HL-60 (cell line): ENCODE data around the gene LINGO1.

ENCODE experiments used
- DNase-seq, 2 experiments: peaks; one replicate each; pipeline ENCODE4 v3.0.0-alpha.2; 2010 to 2020; ENCODE audit warnings: low read depth in 1 of 2, low spot score in 1 of 2
- H3K27ac ChIP-seq: fragments of 250-450 bp; sonication (Bioruptor Pico); replicated peaks from 2 replicates; pipeline ENCODE4 v1.5.1; 2020; ENCODE audit warnings: mild to moderate bottlenecking, moderate library complexity
- H3K27me3 ChIP-seq: fragments of 250-450 bp; sonication (Bioruptor Pico); 2 replicates; pipeline ENCODE4 v1.5.1; 2021; ENCODE audit warnings: mild to moderate bottlenecking, moderate library complexity; ENCODE audit not compliant: insufficient read depth, poor library complexity, severe bottlenecking
- H3K4me3 ChIP-seq: replicated peaks from 2 replicates; pipeline ENCODE4 v1.5.1; 2011; ENCODE audit warnings: mild to moderate bottlenecking, control low read depth, low read length; ENCODE audit not compliant: insufficient read depth
- CTCF ChIP-seq: IDR thresholded peaks from one replicate; pipeline ENCODE4 v1.5.1; 2011; ENCODE audit warnings: low read length, control low read depth, inconsistent platforms; ENCODE audit not compliant: insufficient read depth
- GABPA ChIP-seq: IDR thresholded peaks from 2 replicates; pipeline ENCODE4 v1.6.1; 2012; ENCODE audit warnings: low read depth
- POLR2AphosphoS5 ChIP-seq: IDR thresholded peaks from 2 replicates; pipeline ENCODE4 v1.6.1; 2012; ENCODE audit warnings: low read depth
- REST ChIP-seq: IDR thresholded peaks from 2 replicates; pipeline ENCODE4 v1.6.1; 2012; ENCODE audit warnings: low read depth; ENCODE audit not compliant: insufficient replicate concordance
- SPI1 ChIP-seq: IDR thresholded peaks from 2 replicates; pipeline ENCODE4 v1.6.1; 2012; ENCODE audit warnings: low read depth, mild to moderate bottlenecking, borderline replicate concordance

Gene LINGO1

DNA sequence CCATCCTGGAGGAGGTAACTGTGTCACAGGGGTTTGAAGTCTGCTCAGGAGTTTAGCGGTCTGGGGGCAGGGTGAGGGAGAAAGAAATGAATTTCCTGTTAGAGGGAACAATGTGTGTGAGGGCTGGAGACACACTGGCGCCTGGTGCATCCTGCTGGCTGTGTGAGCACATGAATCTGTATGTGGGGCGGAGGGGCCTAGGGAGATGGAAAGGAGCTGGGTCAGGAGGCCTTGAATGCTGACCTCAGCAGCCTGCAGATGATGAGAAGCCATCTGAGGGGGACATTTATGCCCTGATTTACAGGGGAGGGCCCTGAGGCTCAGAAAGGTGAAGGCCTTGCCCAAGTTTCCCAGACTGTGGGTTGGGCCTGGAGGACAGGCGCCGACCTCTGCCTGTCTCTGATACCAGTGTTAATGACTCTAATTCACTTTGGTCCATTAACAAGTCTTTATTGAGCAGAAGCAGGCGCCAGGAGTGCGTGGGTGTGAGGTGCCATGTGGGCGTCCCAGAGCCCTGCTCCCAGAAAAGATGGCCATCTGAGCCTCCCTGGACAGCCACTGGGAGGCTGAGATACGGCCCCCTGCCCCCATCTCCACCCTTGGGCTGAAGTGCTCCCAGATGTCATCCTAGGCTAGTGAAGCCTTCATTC lies 34.8 kb downstream of the LINGO1 start:
- Histone ChIP-seq H3K27ac (no peak overlapping the region), H3K27me3 (no peaks in the 10 kb centered on the region), H3K4me3 (no peak overlapping the region)
- no peak for TF ChIP-seq REST
- no peak for TF ChIP-seq CTCF
- TF ChIP-seq SPI1 = no peak
- no peak for TF ChIP-seq POLR2AphosphoS5
- no peak for TF ChIP-seq GABPA
- DNase-seq = no peak

DNA sequence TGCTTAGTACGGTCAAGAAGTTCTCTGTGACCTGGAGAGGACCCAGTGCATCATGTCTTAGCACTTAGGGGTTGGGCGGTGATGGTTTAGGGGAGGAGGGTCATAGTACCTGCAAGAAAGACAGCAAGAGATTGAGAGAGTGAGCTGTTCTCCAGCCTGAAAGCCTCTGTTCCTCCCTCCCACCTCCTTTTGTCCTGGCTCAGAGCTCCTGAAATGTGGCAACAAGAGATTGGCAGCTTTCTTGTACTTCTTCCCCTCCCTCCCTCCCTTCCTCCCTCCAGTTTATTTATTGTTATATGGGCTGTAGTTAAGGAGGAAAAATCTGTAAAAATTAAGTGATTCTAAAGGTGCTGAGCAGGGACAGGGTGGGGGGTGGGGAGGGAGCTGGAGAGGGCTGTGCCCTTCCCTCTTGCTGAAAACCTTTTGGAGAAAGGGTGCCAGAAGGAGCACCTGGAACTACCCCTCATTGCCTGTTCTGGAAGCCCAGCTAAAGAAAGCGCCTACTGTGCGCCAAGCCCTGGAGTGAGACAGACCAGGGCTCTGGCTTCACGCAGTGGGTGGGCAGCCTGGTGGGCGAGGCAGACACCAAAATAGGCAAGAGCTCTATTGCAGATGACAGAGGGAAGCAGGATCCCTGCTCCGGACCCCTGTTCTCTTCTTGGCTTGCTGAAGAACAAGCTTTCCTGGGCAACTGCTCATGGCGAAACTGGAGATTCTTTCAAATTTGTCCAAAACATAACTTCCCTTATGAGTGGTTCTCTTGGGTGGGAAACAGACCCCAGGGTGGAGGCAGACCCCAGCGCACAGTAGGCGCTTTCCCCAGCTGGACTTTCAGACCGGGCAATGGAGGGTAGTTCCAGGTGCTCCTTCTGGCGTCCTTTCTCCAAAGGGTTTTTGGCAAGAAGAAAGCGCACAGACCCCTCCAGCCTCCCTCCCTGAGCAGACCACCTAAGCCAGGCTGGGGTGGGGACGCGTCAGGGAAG lies 35.6 kb downstream of the LINGO1 start:
- H3K27ac ChIP-seq = no peak overlapping the region

More for the DNA sequence above, 35.6 kb downstream of the LINGO1 start:
- H3K4me3 ChIP-seq = no peak overlapping the region
- no peak for TF ChIP-seq POLR2AphosphoS5
- no peak for TF ChIP-seq REST
- TF ChIP-seq SPI1 = no peak
- no peak for TF ChIP-seq GABPA
- TF ChIP-seq CTCF = no peak
- DNase-seq = no peak
- H3K27me3 ChIP-seq = no peaks in the 10 kb centered on the region
